Colon (tissue), 2 donors: ENCODE results near the gene CASP2.

ENCODE experiments used
- FAIRE-seq: peaks from 2 replicates; lab custom pipeline; 2012; peaks lifted over from hg19 to GRCh38; lab: Jason Lieb, UNC
- donor health status: control.
- donor health status: control.

Gene CASP2

GRCh38 chr7:143299346-143299745, 11.2 kb downstream of the CASP2 start:
- no peak for FAIRE-seq

GRCh38 chr7:143299840-143300239, 11.7 kb downstream of the CASP2 start:
- no peak for FAIRE-seq

DNA sequence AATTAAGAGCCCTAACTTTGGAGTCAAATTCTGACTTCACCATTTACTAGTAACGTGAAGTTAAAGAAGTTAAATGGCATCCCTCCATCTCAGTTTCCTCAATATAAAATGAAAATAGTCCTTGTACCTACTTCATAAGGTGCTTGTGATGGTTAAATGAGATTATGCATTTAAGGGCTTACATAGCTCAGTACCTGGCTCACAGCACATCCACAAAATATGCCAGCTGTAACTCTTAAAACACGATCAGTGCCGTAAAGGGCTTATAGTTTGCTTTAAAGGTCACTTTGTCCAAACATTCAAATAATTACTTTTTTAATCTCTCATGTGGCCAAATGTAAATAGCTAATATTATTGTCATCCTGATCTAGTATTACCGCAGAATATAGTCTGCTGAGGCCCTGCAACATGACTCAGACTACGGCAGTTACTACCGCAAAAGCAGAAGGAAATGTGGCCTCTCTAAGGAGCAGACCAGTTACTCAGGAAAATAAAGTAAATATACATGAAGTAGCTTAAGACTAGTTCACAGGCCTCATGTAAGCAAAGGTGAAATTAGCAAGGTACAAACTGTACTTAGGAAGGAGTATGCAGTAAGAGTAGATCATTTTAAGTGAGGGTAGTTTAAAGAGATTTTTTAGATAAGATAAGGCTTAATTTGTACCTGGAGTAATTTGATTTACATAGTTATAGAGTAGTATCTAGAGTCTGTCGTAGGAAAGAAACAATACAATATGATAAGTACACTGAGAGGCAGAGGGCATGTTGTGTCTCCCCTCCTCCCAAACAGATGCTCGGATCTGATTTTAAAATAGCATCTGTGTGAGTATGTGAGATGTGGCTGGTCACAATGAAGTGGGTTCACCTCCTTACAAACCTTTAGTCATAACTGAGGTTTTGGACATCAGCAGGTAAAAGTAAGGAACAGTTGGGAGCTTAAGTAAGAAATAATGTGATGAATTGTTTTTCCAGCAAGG, 13.1 kb downstream of the CASP2 start:
- no peak for FAIRE-seq

GRCh38 chr7:143303733-143304132, 15.6 kb downstream of the CASP2 start:
- no peak for FAIRE-seq

GRCh38 chr7:143304938-143305337, 16.8 kb downstream of the CASP2 start:
- no peak for FAIRE-seq

DNA sequence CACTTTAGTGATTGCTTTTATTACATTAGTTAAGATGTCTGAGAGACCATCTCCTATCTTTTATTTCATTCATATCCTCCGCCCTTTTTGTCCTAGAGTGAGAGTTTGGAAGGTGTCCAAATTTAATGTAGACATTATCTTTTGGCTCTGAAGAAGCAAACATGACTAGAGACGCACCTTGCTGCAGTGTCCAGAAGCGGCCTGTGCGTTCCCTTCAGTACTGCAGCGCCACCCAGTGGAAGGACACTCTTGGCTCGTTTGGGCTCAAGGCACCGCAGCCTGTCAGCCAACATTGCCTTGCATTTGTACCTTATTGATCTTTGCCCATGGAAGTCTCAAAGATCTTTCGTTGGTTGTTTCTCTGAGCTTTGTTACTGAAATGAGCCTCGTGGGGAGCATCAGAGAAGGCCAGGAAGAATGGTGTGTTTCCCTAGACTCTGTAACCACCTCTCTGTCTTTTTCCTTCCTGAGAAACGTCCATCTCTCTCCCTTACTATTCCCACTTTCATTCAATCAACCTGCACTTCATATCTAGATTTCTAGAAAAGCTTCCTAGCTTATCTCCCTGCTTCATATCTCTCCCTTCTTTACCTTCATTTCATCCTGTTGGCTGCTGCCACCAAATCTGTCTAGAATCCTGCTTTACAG, 17.4 kb downstream of the CASP2 start:
- FAIRE-seq: no peak

- no peak for FAIRE-seq
Measured at GRCh38 chr7:143308632-143309031, 20.5 kb downstream of the CASP2 start.

- no peak for FAIRE-seq
Measured at GRCh38 chr7:143314127-143314526, 26.0 kb downstream of the CASP2 start.

DNA sequence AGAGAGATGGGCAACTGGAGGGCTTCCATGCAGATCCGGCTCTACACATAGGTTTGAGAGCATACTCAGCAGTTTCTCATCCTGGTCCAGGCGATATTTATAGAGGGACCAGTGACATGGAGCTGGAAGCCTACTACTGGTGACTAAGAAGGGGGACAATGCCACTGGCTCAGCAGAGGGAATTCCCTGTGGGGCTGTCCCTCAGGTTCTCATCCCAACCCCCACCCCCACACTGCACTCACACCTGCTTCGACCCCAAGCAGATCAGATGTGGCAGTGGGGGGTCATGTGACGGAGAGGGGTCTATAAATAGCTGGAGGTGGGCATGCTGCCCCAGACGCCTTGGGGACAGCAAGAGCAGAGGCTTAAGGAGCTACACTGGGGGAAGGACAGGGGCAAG, 27.6 kb downstream of the CASP2 start, which contains the start of gene CLCN1:
CLCN1 (plus strand) TSS at position 336 of the 400 bp plus-strand sequence. CDS start 102 bp downstream, outside the sequence.
- FAIRE-seq: no peak

- FAIRE-seq: no peak
Measured at GRCh38 chr7:143316492-143316891, 28.3 kb downstream of the CASP2 start.

- FAIRE-seq: no peak
Measured at GRCh38 chr7:143318661-143319060, 30.5 kb downstream of the CASP2 start.

DNA sequence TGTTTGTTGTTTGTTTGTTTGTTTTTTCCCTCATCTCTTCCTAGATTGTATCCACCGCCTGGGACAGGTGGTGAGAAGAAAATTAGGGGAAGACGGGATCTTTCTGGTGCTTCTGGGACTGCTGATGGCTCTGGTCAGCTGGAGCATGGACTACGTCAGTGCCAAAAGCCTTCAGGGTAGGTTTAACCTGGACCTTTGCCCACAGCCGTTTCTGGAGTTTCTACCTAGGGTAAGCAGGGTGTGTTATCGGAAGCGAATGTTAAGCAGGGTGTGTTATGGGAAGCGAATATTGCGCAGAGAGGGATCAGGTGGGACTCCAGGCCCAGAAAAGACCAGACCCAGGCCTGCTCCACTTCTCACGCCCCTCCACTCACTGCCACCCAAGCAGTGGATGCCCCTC, 32.5 kb downstream of the CASP2 start:
- FAIRE-seq: no peak

GRCh38 chr7:143321242-143321641, 33.1 kb downstream of the CASP2 start:
- no peak for FAIRE-seq

DNA sequence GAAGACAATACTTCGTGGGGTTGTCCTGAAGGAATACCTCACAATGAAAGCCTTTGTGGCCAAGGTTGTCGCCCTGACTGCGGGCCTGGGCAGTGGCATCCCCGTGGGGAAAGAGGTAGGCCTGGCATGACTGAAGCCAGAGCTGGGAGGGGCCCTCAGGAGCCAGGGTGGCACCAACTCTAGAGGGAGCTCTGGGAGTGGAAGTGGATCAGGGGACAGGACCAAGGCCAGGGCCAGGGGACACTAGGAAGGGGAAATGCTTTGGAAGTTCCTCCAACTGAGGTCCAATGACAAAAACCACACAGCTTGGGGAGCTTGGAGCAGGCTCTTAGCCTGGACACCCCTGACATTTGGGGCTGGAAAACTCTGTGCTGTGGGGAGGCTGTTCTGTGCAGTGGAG, 33.6 kb downstream of the CASP2 start:
- FAIRE-seq: no peak

- no peak for FAIRE-seq
Measured at GRCh38 chr7:143322760-143323633, 34.8 kb downstream of the CASP2 start.

GRCh38 chr7:143323653-143324052, 35.5 kb downstream of the CASP2 start:
- FAIRE-seq: no peak

DNA sequence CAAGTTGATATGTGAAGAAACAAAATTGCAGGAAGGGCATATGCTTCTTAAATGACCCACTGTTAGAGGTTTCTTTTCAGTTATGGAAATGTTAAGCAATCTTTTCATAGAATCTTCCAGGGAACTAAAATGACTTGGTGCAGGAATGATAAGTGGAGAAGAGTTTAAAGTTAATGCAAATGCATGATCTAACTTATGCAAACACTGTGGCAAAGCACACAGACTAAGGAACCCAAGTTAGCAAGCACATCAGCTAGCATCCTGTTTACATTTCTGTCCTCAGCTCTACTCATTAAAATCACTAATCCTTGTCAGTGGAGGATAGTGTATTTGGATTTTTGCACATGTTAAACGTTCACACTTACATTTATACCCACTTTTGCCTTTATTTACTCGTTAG, 37.1 kb downstream of the CASP2 start:
- FAIRE-seq: no peak

GRCh38 chr7:143327903-143328302, 39.8 kb downstream of the CASP2 start:
- no peak for FAIRE-seq

GRCh38 chr7:143329471-143330170, 41.5 kb downstream of the CASP2 start:
- FAIRE-seq: no peak

DNA sequence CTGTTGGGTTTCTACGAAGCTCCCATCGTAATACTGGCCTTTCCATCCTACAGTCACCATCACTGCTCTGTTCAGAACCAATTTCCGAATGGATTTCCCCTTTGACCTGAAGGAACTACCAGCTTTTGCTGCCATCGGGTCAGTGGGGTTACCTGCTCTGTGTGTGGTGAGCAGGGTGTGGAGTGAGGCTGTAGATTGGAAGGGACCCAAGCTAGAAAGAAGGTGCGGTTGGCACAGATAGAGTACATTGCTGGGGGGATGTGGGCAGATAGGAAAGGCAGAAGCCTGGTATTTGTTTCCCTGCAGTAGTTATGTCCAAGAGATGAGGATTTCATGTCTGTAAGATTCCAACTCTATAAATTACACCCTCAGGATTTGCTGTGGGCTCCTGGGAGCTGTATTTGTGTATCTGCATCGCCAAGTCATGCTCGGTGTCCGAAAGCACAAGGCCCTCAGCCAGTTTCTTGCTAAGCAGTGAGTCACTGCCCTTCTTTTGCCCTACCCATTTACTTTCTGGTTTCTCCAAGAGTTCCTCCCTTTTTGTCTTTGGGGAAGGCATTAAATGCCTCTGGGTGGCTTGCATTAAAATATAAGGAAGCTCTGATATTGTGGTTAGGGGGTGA, 43.1 kb downstream of the CASP2 start:
- FAIRE-seq: no peak

DNA sequence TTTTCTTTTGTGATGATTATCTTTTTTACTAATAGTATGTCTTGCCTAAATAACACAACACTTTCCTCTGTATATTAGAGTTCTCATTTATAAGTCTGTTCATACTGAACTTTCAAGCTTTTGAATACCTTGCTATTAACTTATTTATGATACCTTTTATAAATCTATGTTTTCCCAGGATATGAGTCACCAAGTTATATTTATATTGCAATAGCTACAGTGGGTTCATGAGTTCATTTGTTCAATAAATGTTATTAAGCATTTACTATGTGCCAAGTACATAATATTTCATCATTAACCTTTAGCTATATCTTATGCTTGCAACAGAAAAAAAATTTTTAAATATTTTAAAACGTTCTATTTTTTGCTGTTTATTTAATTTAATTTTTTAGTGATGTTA, 46.1 kb downstream of the CASP2 start:
- no peak for FAIRE-seq
